Epithelial cell of proximal tubule (primary cell): ENCODE results near the gene TREH. TPM values are rescaled to one million over a fixed set of nuclear protein-coding genes. Genes with fewer than 3 reads are reported as not detected.
"Not testable (repeated sequence)": the region's sequence is repeated elsewhere in the genome, so short reads cannot be mapped to it uniquely, and the experiment has no call there.

Experiments
- DNase-seq: peaks from one replicate; pipeline ENCODE4 v3.0.0-alpha.2; 2011; ENCODE audit warnings: low read depth
- H3K4me3 ChIP-seq: 2 replicates; pipeline ENCODE4 v1.5.1; 2011; ENCODE audit warnings: low read depth, mild to moderate bottlenecking, low read length
- CTCF ChIP-seq: conservative IDR thresholded peaks from 2 replicates; pipeline ENCODE4 v1.5.1; 2012; ENCODE audit warnings: low read depth, mild to moderate bottlenecking, low read length
- total RNA-seq: library from RNA; depleted of rRNA; stranded (reverse); fragments of >200 nt; gene quantifications from 2 replicates; pipeline ENCODE4 v1.2.3, GENCODE V29; 2015

Gene TREH
- total RNA-seq, 1 donor from 2014 or later = not detected

GRCh38 chr11:118687906-118688305, 8.5 kb upstream of the TREH start:
- no peak overlapping the region for H3K4me3 ChIP-seq
- no peak for DNase-seq
- no peak for TF ChIP-seq CTCF

- no peak for DNase-seq
- TF ChIP-seq CTCF = no peak
- H3K4me3 ChIP-seq = no peak overlapping the region
Observed at GRCh38 chr11:118684187-118684586, 4.7 kb upstream of the TREH start.

- H3K4me3 ChIP-seq, DNase-seq: not testable (repeated sequence)
Observed at GRCh38 chr11:118682939-118683338, 3.5 kb upstream of the TREH start.

GRCh38 chr11:118682372-118682771, 2.9 kb upstream of the TREH start:
- no peak for DNase-seq
- TF ChIP-seq CTCF = no peak
- no peak overlapping the region for H3K4me3 ChIP-seq

- not testable (repeated sequence) for H3K4me3 ChIP-seq, DNase-seq
- TF ChIP-seq CTCF = peak; percentile 51
Observed at GRCh38 chr11:118678908-118679307, 542 bp downstream of the TREH start.

- TF ChIP-seq CTCF = no peak
- no peak for DNase-seq
- no peak overlapping the region for H3K4me3 ChIP-seq
Observed at GRCh38 chr11:118677977-118678376, 1.5 kb downstream of the TREH start.

- no peak for DNase-seq
- TF ChIP-seq CTCF = no peak
- H3K4me3 ChIP-seq = no peak overlapping the region
Observed at GRCh38 chr11:118674082-118674435, 5.4 kb downstream of the TREH start.
